Measurements from ENCODE around the gene PROSER3. TPM values are rescaled to one million over a fixed set of nuclear protein-coding genes. Genes with fewer than 3 reads are reported as not detected.

PROSER3 gene
- total and polyA plus RNA-seq, 2 experiments from 2014 or later = 21.8 to 28.0 TPM

- peak overlapping the region; percentile 83 for H3K4me3 Mint-ChIP-seq
- Histone ChIP-seq H3K9me2 (ENCODE audit: insufficient read depth) (no peaks in the 10 kb centered on the region), H3K4me3 (peak overlapping the region; percentile 94), H4K20me1 (replicated peaks; ENCODE audit: insufficient read depth) (no peaks in the 10 kb centered on the region; the same call in 1 of the 2 replicates), H3K27me3 (ENCODE audit: insufficient read depth) (peaks cover 28% of the 10 kb centered on the region), H2AFZ (peak overlapping the region; percentile 90), H3F3A (replicated peaks; ENCODE audit: low read depth) (0 out of 2 replicates have a peak, but pooled peaks cover 6% of the 10 kb centered on the region), H3K4me2 (peak overlapping the region; percentile 93), H3K36me3 (ENCODE audit: insufficient read depth) (peaks cover 6% of the 10 kb centered on the region; the same call in 1 of the 2 replicates), H3K79me2 (replicated peaks; ENCODE audit: insufficient read depth) (peaks cover 13% of the 10 kb centered on the region), H3K27ac (ENCODE audit: low read depth) (no peak overlapping the region), H3K4me1 (ENCODE audit: insufficient read depth) (peaks cover 4% of the 10 kb centered on the region)
- DNase-seq (ENCODE audit: low spot score) (peak; percentile 23), ATAC-seq (peak; percentile 1; the same call in 2 of the 3 replicates)
- no peak overlapping the region for H3K27ac Mint-ChIP-seq
- peaks cover 16% of the 10 kb centered on the region for H3K36me3 Mint-ChIP-seq (ENCODE audit: low read depth)
- H3K9me3 Mint-ChIP-seq = no peaks in the 10 kb centered on the region; the same call in 2 of the 3 replicates
- H3K27me3 Mint-ChIP-seq (ENCODE audit: insufficient read depth, low read depth, poor library complexity) = peaks cover 38% of the 10 kb centered on the region
- peaks cover 15% of the 10 kb centered on the region for H3K4me1 Mint-ChIP-seq
- TF ChIP-seq, protein P1, sequence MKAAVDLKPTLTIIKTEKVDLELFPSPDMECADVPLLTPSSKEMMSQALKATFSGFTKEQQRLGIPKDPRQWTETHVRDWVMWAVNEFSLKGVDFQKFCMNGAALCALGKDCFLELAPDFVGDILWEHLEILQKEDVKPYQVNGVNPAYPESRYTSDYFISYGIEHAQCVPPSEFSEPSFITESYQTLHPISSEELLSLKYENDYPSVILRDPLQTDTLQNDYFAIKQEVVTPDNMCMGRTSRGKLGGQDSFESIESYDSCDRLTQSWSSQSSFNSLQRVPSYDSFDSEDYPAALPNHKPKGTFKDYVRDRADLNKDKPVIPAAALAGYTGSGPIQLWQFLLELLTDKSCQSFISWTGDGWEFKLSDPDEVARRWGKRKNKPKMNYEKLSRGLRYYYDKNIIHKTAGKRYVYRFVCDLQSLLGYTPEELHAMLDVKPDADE (IDR thresholded peaks at IDR 0.05) = no peak
- TF ChIP-seq STAT1 (IDR thresholded peaks at IDR 0.05; ENCODE audit: unreplicated experiment) (no peak), CREB1 (CRISPR knock-in tag; IDR thresholded peaks at IDR 0.05; ENCODE audit: low read depth) (no peak), EZH2 (IDR thresholded peaks at IDR 0.05; ENCODE audit: low read depth, unreplicated experiment) (no peak), NANOG (IDR thresholded peaks at IDR 0.05; ENCODE audit: borderline replicate concordance) (no peak), ZNF462 (CRISPR knock-in tag; IDR thresholded peaks at IDR 0.05) (no peak), ZNF331 (CRISPR knock-in tag; IDR thresholded peaks at IDR 0.05; ENCODE audit: low read depth) (no peak), ZNF114 (CRISPR knock-in tag; IDR thresholded peaks at IDR 0.05) (no peak), CTCF (conservative IDR thresholded peaks at IDR 0.05; ENCODE audit: low read depth in 2 of 2) (no peak), JUNB (IDR thresholded peaks at IDR 0.05; ENCODE audit: unreplicated experiment) (no peak)
Observed at GRCh38 chr19:35755550-35756376, 2.2 kb upstream of the PROSER3 start.

All from GM23338 (cell line).